ENCODE data around the gene TACC2.

The TACC2 gene

DNA sequence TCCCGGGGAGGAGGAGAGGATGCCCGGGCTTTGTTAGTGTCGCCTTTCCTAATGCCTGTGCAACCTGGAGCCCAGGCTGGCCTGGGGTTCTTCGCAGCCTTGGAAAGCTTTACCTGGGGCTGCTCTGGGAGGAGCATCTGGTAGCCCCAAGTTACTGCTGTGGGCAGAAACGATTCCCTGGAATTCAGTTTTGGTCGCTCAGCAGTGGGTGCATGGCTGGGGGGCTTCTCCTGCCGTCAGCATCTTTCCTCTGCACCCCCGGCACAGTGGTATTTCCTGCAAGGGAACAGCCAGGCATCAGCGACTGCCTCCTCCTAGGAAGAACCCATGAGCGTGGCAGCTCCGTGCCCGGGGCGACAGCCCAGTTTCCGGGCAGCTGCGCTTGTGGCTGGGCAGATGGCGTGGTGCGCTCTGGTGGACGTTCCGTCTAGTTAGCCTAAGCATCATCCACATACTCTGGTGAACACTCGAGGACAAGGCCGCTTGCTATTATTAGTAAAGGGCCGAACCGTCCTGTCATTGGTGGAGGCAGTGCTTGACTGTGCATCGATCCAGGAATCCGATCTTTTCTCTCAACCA lies 175.1 kb downstream of the TACC2 start:
- Histone ChIP-seq H3K9me3 (replicated peaks in 1 of 11) (no peaks in the 10 kb centered on the region), H3K9ac (peak overlapping the region in 10 of 11 experiments; percentile 45 to 83 (median 70); a peak in 19 of 22 replicates), H3K4me3 (peak overlapping the region; percentile 61 to 78 (median 69))

DNA sequence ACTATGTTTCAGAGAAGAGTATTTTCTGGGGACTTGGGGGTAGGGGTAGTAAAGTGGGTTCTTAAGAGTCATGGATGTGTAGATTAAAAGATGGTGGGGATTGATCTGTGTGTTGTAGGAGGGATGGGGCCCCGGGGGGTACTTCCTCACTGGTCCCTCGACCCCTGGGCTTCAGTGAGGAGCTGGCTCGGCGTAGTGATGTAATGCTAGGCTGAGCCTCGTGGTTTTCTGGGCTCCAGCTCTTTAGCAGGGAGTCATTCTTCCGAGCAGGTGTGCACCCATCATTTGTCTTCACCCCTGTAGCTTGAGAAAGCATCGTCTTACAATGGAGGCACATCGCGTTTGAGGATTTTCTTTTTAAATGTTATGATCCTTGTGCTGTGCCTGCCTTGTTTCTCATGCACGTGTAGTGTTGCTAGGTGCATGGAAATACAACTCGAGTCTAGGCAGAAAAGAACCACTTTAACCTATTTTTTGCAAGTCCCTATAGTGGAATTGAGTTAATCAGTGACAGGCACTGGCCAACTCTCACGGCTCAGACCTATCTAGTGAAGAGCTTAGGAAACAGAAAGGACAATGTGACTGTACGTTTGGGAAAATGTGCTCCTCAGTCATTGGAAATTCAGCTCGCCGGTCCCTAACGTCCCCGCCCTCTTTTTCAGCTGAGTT lies 176.0 kb downstream of the TACC2 start:
- Histone ChIP-seq H3K4me2 (peak overlapping the region; percentile 94 to 100 (median 99); a peak in 21 of 22 replicates), H3K9ac (peak overlapping the region in 4 of 11 experiments; percentile 34 to 83 (median 78); a peak in 6 of 22 replicates), H3K4me3 (peak overlapping the region in 7 of 10 experiments; percentile 66 to 78 (median 69); a peak in 10 of 20 replicates)

More for the DNA sequence above, 175.1 kb downstream of the TACC2 start:
- Histone ChIP-seq H3K4me2 (peak overlapping the region; percentile 94 to 100 (median 99)), H4K20me1 (peaks cover 0 to 29% (median 4%) of the 10 kb centered on the region in 11 experiments; a peak in 8 of 22 replicates), H3K27me3 (peaks cover 56 to 70% (median 65%) of the 10 kb centered on the region in 11 experiments), H3K4me1 (peaks cover 17 to 54% (median 40%) of the 10 kb centered on the region in 10 experiments), H3K27ac (peak overlapping the region in 4 of 11 experiments; percentile 7 to 72 (median 55); a peak in 3 of 22 replicates), H3K36me3 (no peaks in the 10 kb centered on the region)
- TF ChIP-seq Cebpa-rat (IDR thresholded peaks at IDR 0.05): no peak

DNA sequence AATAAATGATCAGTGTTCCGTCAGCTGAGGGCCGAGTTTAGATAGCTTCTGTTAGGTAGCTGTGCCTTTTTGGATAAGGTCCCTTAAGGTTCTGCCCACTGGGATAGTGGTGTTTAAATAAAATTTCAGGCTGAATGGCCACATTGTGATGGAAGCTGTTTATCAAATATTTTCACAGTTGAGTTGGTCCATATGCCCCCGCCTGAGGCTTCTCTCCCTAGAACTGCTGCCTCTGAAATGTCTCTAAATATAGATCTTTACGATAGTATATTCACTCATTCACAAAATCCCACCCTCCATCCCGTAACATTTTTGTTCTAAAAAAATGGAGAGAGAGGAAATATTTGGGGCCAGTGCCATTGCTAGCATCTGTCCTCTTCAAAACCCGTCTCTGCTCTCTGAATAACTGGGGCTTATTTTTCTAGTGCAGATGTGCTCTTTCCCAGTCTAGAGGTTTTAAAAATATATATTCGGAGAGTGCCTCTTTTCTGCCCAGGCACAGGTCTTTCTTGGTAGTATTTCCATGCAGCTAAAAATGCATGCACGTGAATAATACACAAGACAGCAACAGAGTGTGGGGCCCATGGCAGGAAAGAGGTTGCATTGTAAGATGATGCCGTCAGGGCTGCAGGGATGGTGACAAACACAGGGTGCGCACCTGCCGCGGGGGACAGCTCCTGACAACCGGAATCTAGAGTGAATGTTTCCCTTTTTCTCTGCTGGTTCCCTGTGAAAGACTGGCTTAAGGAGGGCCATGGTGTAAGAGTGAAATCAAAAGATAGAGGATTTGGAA lies 176.7 kb downstream of the TACC2 start:
- Histone ChIP-seq H3K27ac (no peak overlapping the region), H3K4me2 (peak overlapping the region in 9 of 11 experiments; percentile 94 to 100 (median 99); a peak in 17 of 22 replicates), H3K4me3 (peak overlapping the region in 4 of 10 experiments; percentile 69 to 78 (median 69); a peak in 5 of 20 replicates), H3K27me3 (peaks cover 56 to 66% (median 61%) of the 10 kb centered on the region in 11 experiments), H3K4me1 (peaks cover 17 to 57% (median 40%) of the 10 kb centered on the region in 10 experiments), H4K20me1 (peaks cover 0 to 29% (median 4%) of the 10 kb centered on the region in 11 experiments; a peak in 8 of 22 replicates), H3K9me3 (replicated peaks in 1 of 11) (no peaks in the 10 kb centered on the region), H3K9ac (peak overlapping the region in 2 of 11 experiments; percentile 15 to 83; a peak in 2 of 22 replicates), H3K36me3 (no peaks in the 10 kb centered on the region)
- TF ChIP-seq Cebpa-rat (IDR thresholded peaks at IDR 0.05): no peak

More for the DNA sequence above, 176.0 kb downstream of the TACC2 start:
- Histone ChIP-seq H3K9me3 (replicated peaks in 1 of 11) (no peaks in the 10 kb centered on the region), H3K4me1 (peaks cover 17 to 57% (median 40%) of the 10 kb centered on the region in 10 experiments), H3K27me3 (peaks cover 56 to 66% (median 62%) of the 10 kb centered on the region in 11 experiments), H4K20me1 (peaks cover 0 to 29% (median 4%) of the 10 kb centered on the region in 11 experiments; a peak in 8 of 22 replicates), H3K36me3 (no peaks in the 10 kb centered on the region), H3K27ac (peak overlapping the region in 1 of 11 experiments; percentile 72; a peak in 2 of 22 replicates)
- TF ChIP-seq Cebpa-rat (IDR thresholded peaks at IDR 0.05): no peak

DNA sequence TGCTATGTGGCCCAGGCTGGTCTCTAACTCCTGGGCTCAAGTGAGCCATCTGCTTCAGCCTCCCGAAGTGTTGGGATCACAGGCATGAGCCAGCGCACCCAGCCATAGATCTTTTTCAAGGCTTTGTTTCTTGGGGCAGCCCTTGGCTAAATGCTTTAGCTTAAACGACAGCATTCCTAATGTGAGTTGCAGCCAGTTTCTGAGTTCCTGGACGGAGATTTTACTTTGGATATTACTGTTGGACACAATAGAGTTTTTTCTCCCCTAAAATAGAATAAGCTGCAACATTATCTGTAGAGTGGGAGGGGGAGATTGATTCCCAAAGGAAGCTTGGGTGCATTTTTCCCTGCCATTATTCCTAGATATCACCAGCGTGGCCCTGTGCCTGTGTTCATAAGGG lies 179.1 kb downstream of the TACC2 start:
- Histone ChIP-seq H3K9ac (no peak overlapping the region), H3K4me2 (no peak overlapping the region), H4K20me1 (peaks cover 0 to 33% (median 4%) of the 10 kb centered on the region in 11 experiments; a peak in 9 of 22 replicates), H3K27me3 (peaks cover 40 to 47% (median 41%) of the 10 kb centered on the region in 11 experiments), H3K27ac (no peak overlapping the region), H3K36me3 (no peaks in the 10 kb centered on the region), H3K9me3 (replicated peaks in 1 of 11) (no peaks in the 10 kb centered on the region), H3K4me3 (no peak overlapping the region), H3K4me1 (peaks cover 16 to 61% (median 39%) of the 10 kb centered on the region in 10 experiments)
- TF ChIP-seq Cebpa-rat (IDR thresholded peaks at IDR 0.05): no peak

DNA sequence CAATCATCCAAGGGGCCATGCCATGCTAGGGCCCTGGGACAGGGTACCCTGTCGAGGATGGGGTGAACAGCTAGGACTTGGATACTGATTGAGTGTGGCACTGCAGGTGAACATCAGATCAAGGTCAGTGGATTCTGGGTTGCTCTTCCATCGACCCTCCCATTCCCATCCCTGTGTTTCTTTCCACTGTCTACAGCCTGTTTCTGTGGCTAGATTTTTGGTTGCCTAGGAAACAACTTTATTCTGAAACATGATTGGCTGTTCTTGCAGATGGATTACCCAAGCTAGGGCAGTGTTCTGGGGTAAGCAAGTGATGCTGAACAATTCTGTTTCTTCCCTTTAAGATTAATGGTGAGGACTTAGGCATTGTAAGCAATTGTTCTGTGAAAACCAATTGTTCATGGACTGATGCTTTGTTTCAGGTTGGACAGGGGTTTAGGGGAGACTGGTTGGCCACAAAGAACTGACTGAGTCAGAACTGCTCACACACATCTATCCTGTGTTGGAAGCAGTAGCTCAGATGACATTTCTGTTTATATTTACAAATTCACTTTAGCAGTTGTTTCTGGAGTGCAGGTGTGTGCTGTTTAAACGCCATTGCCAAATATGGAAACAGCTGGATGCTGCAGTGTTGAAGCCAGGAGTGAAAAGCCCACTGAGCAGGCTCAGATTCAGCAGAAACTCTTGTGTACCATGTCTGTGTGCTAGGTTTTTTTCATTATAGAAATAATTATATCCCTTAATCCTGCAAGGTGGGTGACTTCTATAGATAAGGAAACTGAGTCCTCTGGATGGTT lies 179.8 kb downstream of the TACC2 start:
- Histone ChIP-seq H3K4me3 (no peak overlapping the region), H3K9ac (no peak overlapping the region), H3K27ac (no peak overlapping the region), H3K36me3 (no peaks in the 10 kb centered on the region), H3K4me2 (peak overlapping the region in 1 of 11 experiments; percentile 9; a peak in 1 of 22 replicates), H4K20me1 (peaks cover 0 to 38% (median 4%) of the 10 kb centered on the region in 11 experiments; a peak in 8 of 22 replicates), H3K9me3 (replicated peaks in 1 of 11) (no peaks in the 10 kb centered on the region), H3K4me1 (peaks cover 9 to 62% (median 39%) of the 10 kb centered on the region in 10 experiments), H3K27me3 (peaks cover 33 to 40% (median 34%) of the 10 kb centered on the region in 11 experiments)
- no peak for TF ChIP-seq Cebpa-rat (IDR thresholded peaks at IDR 0.05)

DNA sequence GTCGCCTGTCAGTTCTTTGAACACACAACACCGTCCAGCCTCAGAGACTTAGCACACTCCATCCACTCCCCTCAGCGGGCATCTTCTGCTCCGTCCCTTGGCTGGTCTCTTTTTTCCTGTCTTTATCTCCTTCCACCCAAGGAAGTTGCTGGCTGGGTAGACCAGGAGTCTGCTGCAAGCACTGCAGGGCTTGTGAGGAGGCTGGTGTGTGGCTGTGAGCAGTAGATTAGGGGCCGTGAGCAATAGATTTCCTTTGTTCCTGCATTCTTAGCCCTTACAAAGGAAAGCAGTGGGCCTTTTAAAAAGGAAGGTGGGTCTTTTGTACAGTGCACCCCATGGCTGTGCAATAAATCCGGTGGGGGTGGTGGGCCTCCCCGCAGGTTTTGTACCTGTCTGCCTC lies 181.8 kb downstream of the TACC2 start:
- no peak overlapping the region for H3K4me3 ChIP-seq
- no peaks in the 10 kb centered on the region for H3K9me3 ChIP-seq (replicated peaks in 1 of 11)
- H4K20me1 ChIP-seq: peaks cover 0 to 23% (median 0%) of the 10 kb centered on the region in 11 experiments; a peak in 3 of 22 replicates
- H3K4me2 ChIP-seq: no peak overlapping the region
- H3K27me3 ChIP-seq: peaks cover 13 to 20% (median 14%) of the 10 kb centered on the region in 11 experiments
- H3K27ac ChIP-seq: no peak overlapping the region
- peaks cover 0 to 45% (median 20%) of the 10 kb centered on the region in 10 experiments; a peak in 14 of 20 replicates for H3K4me1 ChIP-seq
- no peak overlapping the region for H3K9ac ChIP-seq
- H3K36me3 ChIP-seq: no peaks in the 10 kb centered on the region
- no peak for TF ChIP-seq Cebpa-rat (IDR thresholded peaks at IDR 0.05)

DNA sequence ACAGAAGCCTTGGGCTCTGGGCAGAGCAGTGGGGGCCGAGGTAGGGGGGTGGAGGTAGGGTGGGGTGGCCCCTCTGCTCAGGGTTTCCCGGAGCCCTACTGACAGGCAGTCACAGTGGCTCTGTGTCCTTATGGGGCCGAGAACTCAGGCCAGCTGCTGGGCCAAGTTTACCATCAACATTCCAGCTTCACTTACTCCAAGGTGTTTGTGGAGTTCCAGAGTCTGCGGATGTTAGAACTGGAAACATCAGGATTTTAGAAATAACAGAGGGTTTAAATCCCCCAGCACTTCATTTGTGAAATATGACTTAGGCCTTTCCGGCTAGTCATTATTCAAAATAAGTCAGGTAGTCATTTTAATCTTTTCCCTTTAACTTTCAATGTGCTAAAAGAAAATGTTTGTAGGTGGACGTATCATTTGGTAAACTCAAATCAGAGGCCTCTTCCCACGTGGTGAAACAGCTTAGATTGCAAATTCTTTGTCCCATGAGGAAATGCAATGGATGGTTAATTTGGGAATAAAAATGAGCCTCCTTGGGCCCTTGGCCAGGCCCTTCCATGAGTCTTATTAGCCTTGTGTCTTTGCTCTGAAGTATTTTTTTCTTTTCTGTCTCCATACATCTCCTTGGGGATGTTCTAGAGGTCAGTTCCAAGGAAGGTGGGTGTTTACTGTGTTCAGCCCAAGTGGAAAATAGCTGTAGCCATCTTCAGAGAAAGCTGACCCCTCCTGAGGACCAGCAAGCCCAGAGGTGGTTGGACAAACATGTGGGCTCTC lies 182.5 kb downstream of the TACC2 start:
- 0 out of 22 replicates have a peak overlapping the region, but pooled peaks of 1 of the 11 experiments have one; percentile 56 for H3K4me2 ChIP-seq
- peaks cover 6 to 13% (median 8%) of the 10 kb centered on the region in 11 experiments; a peak in 21 of 22 replicates for H3K27me3 ChIP-seq
- no peak overlapping the region for H3K27ac ChIP-seq
- peaks cover 0 to 17% (median 0%) of the 10 kb centered on the region in 11 experiments; a peak in 3 of 22 replicates for H4K20me1 ChIP-seq
- H3K4me1 ChIP-seq: peaks cover 0 to 38% (median 16%) of the 10 kb centered on the region in 10 experiments; a peak in 14 of 20 replicates
- TF ChIP-seq Cebpa-rat (IDR thresholded peaks at IDR 0.05): no peak
- no peaks in the 10 kb centered on the region for H3K9me3 ChIP-seq (replicated peaks in 1 of 11)
- no peaks in the 10 kb centered on the region for H3K36me3 ChIP-seq
- H3K9ac ChIP-seq: no peak overlapping the region
- H3K4me3 ChIP-seq: no peak overlapping the region

All from BLaER1 treated with 17β-estradiol and CSF1 and Interleukin-3, amounts not matched to agents 10 nM and 100 nM (cell line).